Occipital lobe (tissue), 2 donors: Measurements from ENCODE around the gene CYP27A1. TPM values are rescaled to one million over a fixed set of nuclear protein-coding genes. Genes with fewer than 3 reads are reported as not detected.
"Not testable (repeated sequence)": the region's sequence is repeated elsewhere in the genome, so short reads cannot be mapped to it uniquely, and the experiment has no call there.

Source experiments
- DNase-seq: peaks from one replicate; lab custom pipeline; 2025; lab: John Stamatoyannopoulos, UW
- total RNA-seq: library from RNA; depleted of rRNA; stranded (reverse); fragments of >200 nt; gene quantifications from one replicate; pipeline ENCODE4 v1.2.3, GENCODE V29; 2014

Gene CYP27A1
- total RNA-seq, 1 donor from 2014 or later, result 2.8 TPM

GRCh38 chr2:218831378-218831990 is 49.5 kb downstream of the CYP27A1 start, which contains the start of gene PRKAG3:
TSS of gene PRKAG3 (minus strand) at chr2:218831803.
- DNase-seq, result no peak

- DNase-seq, result no peak
These were observed 50.1 kb downstream of the CYP27A1 start for GRCh38 chr2:218832081-218832480.

- DNase-seq, result no peak
These were observed 50.6 kb downstream of the CYP27A1 start for GRCh38 chr2:218832520-218832919.

GRCh38 chr2:218833023-218833609 is 51.2 kb downstream of the CYP27A1 start:
- DNase-seq, result no peak

- DNase-seq, result no peak
These were observed 52.7 kb downstream of the CYP27A1 start for GRCh38 chr2:218834685-218835084.

GRCh38 chr2:218837495-218837894 is 55.5 kb downstream of the CYP27A1 start:
- no peak for DNase-seq

- DNase-seq, result no peak
These were observed 57.5 kb downstream of the CYP27A1 start for GRCh38 chr2:218839430-218839829.

GRCh38 chr2:218839888-218840287 is 57.9 kb downstream of the CYP27A1 start:
- DNase-seq, result no peak

GRCh38 chr2:218844334-218844733 is 62.4 kb downstream of the CYP27A1 start:
- DNase-seq, result not testable (repeated sequence)

GRCh38 chr2:218846963-218847362 is 65.0 kb downstream of the CYP27A1 start:
- not testable (repeated sequence) for DNase-seq

GRCh38 chr2:218849721-218850120 is 67.8 kb downstream of the CYP27A1 start:
- no peak for DNase-seq

GRCh38 chr2:218850796-218851195 is 68.8 kb downstream of the CYP27A1 start:
- no peak for DNase-seq

- no peak for DNase-seq
These were observed 69.3 kb downstream of the CYP27A1 start for GRCh38 chr2:218851286-218851685.

GRCh38 chr2:218852911-218853667 is 71.1 kb downstream of the CYP27A1 start:
- DNase-seq, result no peak

- DNase-seq, result no peak
These were observed 71.8 kb downstream of the CYP27A1 start for GRCh38 chr2:218853766-218854165.

GRCh38 chr2:218854860-218855259 is 72.9 kb downstream of the CYP27A1 start:
- DNase-seq, result no peak

GRCh38 chr2:218855305-218856166 is 73.6 kb downstream of the CYP27A1 start:
- no peak for DNase-seq

GRCh38 chr2:218856167-218856895 is 74.4 kb downstream of the CYP27A1 start:
- no peak for DNase-seq

GRCh38 chr2:218856896-218857243 is 74.9 kb downstream of the CYP27A1 start:
- no peak for DNase-seq

GRCh38 chr2:218857371-218858137 is 75.6 kb downstream of the CYP27A1 start:
- no peak for DNase-seq

- no peak for DNase-seq
These were observed 76.1 kb downstream of the CYP27A1 start for GRCh38 chr2:218858138-218858445.
